Activated naive CD4-positive, alpha-beta T cell treated with anti-CD3 and anti-CD28 coated beads, Interleukin-2, amount 10 ng/mL, durations not matched to agents 7 days and 5 days (primary cell): ENCODE measurements around the gene ADGRA3.

Source experiments
- CTCF ChIA-PET: fragments of 350-600 bp; sonication (Branson Sonifier 250); formaldehyde crosslinking; loops from one replicate; lab custom pipeline; 2021; ENCODE audit warnings: antibody characterized with exemption; lab: Charles Lee
- DNase-seq: peaks from one replicate; pipeline ENCODE4 v3.0.0-alpha.2; 2020
- H3K27ac Mint-ChIP-seq: one replicate; pipeline ENCODE4 v1.8.0; 2021; ENCODE audit warnings: mild to moderate bottlenecking, moderate library complexity, mixed read lengths
- H3K27me3 Mint-ChIP-seq: one replicate; pipeline ENCODE4 v1.8.0; 2021; ENCODE audit warnings: mild to moderate bottlenecking, mixed read lengths
- H3K36me3 Mint-ChIP-seq: one replicate; pipeline ENCODE4 v1.8.0; 2021; ENCODE audit warnings: mixed read lengths
- H3K4me1 Mint-ChIP-seq: one replicate; pipeline ENCODE4 v1.8.0; 2021; ENCODE audit warnings: mixed read lengths
- H3K4me3 Mint-ChIP-seq: one replicate; pipeline ENCODE4 v1.8.0; 2021; ENCODE audit warnings: mild to moderate bottlenecking, moderate library complexity, mixed read lengths
- H3K9me3 Mint-ChIP-seq: one replicate; pipeline ENCODE4 v1.8.0; 2021; ENCODE audit warnings: mixed read lengths

Gene ADGRA3

DNA sequence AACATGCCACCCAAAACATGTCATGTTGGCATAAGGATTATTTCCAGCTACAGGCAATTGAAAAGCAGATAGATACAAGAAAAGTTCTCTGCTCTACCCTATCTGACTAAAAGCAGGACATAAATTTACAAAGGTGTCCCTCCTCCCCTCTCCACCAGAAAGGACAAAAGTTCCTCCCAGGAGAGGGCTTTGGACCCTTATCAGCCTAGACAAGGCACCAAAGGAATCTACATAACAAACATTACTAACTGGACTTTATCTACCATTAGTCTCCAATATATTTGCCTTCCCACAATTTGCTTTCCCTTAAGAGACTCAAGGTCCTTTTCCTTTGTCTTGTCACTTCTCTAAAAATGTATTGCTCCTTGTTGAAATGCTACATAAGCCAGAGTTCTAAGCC lies 55.6 kb downstream of the ADGRA3 start:
- DNase-seq, result no peak
- Mint-ChIP-seq H3K36me3 (no peaks in the 10 kb centered on the region), H3K9me3 (no peaks in the 10 kb centered on the region), H3K27me3 (no peaks in the 10 kb centered on the region), H3K4me1 (no peaks in the 10 kb centered on the region), H3K27ac (no peak overlapping the region), H3K4me3 (no peak overlapping the region)
- CTCF ChIA-PET, result no interaction called here

DNA sequence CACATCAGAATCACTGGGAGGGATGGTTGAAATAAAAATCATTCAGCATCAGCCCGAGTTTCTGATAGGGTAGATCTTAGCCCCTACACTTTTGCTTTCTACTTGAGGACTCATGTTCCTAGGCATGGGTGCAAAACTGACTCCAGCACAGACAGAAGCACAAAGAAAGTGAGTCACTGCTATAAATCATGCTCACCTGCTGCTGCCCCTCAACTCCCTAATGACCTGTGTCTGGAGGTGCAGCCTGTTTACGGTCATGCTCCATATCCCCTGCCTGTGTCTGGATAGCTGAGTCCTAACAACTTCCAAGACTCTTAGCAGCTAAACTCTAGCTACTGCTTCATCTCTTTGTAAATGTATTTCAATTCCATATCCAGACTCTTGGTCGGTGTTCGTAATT lies 57.8 kb downstream of the ADGRA3 start:
- CTCF ChIA-PET, result no interaction called here
- no peak for DNase-seq

DNA sequence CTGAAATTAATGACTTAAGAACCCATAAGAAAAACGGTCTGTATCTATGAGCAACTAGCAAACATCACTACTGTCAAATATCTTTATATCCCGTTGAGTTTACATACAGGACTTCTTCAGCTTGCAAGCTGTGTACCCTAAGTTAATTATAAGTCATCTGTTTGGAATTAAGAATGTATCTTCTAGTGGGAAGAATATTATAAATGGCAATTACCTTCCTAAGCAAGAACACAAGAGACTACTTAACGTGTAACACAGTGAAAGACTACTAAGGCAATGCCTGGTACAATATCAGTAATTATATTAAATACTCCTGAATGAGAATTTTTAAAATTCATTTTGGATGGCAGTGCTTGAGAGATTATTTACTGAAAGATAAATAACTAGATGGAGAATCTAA lies 58.5 kb downstream of the ADGRA3 start:
- no peak overlapping the region for H3K4me3 Mint-ChIP-seq
- no peaks in the 10 kb centered on the region for H3K9me3 Mint-ChIP-seq
- H3K36me3 Mint-ChIP-seq, result no peaks in the 10 kb centered on the region
- H3K27me3 Mint-ChIP-seq, result no peaks in the 10 kb centered on the region
- no peak overlapping the region for H3K27ac Mint-ChIP-seq
- no peaks in the 10 kb centered on the region for H3K4me1 Mint-ChIP-seq
- CTCF ChIA-PET, result no interaction called here
- DNase-seq, result no peak

More for the DNA sequence above, 57.8 kb downstream of the ADGRA3 start:
- Mint-ChIP-seq H3K36me3 (no peaks in the 10 kb centered on the region), H3K4me1 (no peaks in the 10 kb centered on the region), H3K27ac (no peak overlapping the region), H3K4me3 (no peak overlapping the region), H3K9me3 (no peaks in the 10 kb centered on the region), H3K27me3 (no peaks in the 10 kb centered on the region)

DNA sequence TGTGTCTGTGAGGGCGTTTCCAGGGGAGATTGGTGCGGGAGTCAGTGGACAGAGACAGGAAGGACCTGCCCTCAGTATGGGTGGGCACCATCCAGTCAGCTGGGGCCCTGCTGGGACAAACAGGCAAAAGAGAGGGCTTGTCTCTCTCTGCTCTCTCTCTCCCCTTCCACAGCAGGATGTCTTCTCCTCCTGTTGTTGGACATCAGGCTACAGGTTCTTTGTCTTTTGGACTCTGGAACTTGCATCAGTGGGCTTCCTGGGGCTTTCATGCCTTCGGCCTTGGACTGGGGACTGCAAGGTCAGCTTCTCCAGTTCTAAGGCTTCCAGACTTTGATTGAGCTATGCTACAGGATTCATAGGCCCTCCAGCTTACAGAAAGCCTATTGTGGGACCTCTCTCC lies 59.6 kb downstream of the ADGRA3 start:
- DNase-seq, result no peak
- H3K27ac Mint-ChIP-seq, result no peak overlapping the region
- no peaks in the 10 kb centered on the region for H3K27me3 Mint-ChIP-seq
- H3K9me3 Mint-ChIP-seq, result no peaks in the 10 kb centered on the region
- H3K4me1 Mint-ChIP-seq, result no peaks in the 10 kb centered on the region
- no peak overlapping the region for H3K4me3 Mint-ChIP-seq
- H3K36me3 Mint-ChIP-seq, result no peaks in the 10 kb centered on the region
- CTCF ChIA-PET, result no interaction called here

DNA sequence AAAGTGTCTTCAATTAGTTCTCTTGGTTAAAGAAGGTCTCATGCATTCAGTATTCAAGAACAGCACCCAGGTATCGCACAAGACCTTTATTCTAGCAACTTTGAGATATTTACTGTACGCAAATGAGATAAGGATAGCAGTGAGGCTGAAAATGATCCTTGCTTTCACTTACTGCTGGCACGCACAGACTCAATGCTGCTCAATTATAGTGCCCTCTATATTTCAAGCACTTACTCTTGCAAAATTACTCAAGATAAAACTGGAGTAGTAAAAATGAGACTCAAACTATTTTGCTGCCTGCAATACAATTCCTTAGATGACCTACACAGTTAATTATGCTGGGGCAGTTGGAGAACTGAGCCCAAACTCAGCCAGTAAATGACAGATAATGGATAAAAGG lies 60.9 kb downstream of the ADGRA3 start:
- DNase-seq, result no peak
- Mint-ChIP-seq H3K4me3 (no peak overlapping the region), H3K4me1 (no peaks in the 10 kb centered on the region), H3K9me3 (no peaks in the 10 kb centered on the region), H3K36me3 (no peaks in the 10 kb centered on the region), H3K27ac (no peak overlapping the region), H3K27me3 (no peaks in the 10 kb centered on the region)
- CTCF ChIA-PET, result interaction anchor here (1.4 kb wide), 1 partner anchor 10 kb away, joined by 4 read pairs; no protein-coding TSS in a partner anchor

DNA sequence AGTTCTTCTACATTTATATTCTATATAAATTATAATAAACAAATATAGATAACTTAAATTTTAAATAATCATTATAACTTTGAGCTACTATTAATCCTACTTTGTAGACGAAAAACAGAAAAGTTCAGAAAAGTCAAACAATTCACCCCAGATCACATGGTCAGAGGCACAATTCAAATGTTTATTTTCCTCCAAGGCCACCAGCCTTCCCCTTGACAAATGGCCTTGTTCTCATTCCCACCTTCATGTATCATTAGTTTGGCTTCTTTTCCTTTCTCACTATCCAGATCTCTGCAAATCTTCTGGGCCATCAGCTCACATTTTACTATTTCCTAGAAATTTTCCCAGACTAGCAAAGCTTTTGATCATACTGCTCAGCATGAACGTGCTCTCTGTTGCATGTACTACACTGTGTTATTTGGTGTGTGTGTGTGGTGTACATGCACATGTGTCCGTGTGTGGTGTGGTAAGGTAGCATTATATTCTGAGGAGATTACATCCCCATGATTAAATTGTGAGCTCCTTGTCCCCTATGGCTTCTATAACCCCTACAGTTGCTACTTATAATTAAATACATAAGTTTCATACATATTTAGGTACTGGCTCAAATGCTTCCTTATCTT lies 61.5 kb downstream of the ADGRA3 start:
- no peaks in the 10 kb centered on the region for H3K27me3 Mint-ChIP-seq
- H3K9me3 Mint-ChIP-seq, result no peaks in the 10 kb centered on the region
- H3K27ac Mint-ChIP-seq, result no peak overlapping the region
- CTCF ChIA-PET, result interaction anchor here (1.4 kb wide), 1 partner anchor 9 kb away, joined by 4 read pairs; no protein-coding TSS in a partner anchor
- no peak overlapping the region for H3K4me3 Mint-ChIP-seq
- DNase-seq, result no peak
- H3K36me3 Mint-ChIP-seq, result no peaks in the 10 kb centered on the region
- H3K4me1 Mint-ChIP-seq, result no peaks in the 10 kb centered on the region

DNA sequence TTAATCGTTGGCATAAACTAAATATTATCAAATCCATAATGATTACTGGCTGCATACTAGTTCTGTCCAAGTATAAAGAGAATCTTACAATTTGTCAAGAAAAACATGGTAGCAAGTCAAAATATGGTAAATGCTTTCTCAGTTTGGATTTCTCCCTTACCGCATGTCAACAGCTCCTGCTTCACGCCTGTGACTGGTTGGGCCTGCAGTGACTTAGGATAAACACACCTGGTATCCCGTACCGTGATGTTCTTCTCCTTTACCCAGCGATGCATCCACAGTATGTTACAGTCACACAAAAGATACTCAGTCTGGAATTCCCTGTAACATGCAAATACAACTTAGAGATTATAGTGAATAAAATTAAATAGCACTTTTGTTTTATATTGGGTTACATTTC lies 71.1 kb downstream of the ADGRA3 start:
- Mint-ChIP-seq H3K36me3 (no peaks in the 10 kb centered on the region), H3K9me3 (no peaks in the 10 kb centered on the region), H3K27ac (no peak overlapping the region), H3K27me3 (no peaks in the 10 kb centered on the region), H3K4me3 (no peak overlapping the region), H3K4me1 (peaks cover 21% of the 10 kb centered on the region)
- DNase-seq, result no peak
- CTCF ChIA-PET, result interaction anchor here (0.6 to 2.2 kb wide), 4 partner anchors 9 to 656 kb away, joined by 3 to 8 read pairs (median 4); no protein-coding TSS in a partner anchor

DNA sequence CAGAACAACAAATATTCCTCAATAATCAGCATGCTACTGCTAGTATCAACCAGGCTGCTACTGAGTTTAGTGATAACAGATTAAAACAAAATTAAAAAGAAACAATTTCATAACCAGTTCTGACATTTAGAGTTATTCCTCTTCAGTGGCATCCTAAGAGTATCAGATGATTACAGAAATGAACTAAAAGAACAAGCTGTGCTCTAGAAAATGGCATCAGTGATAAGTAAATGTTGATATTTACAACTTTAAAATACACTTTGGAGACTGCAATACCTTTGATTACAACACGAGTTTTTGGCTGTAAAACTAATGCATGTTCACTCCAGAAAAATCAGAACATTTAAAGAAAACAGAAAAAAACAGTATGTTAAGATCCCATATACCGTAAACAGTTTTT lies 72.9 kb downstream of the ADGRA3 start:
- DNase-seq, result no peak
- H3K4me3 Mint-ChIP-seq, result no peak overlapping the region
- H3K27ac Mint-ChIP-seq, result no peak overlapping the region
- no peaks in the 10 kb centered on the region for H3K9me3 Mint-ChIP-seq
- no peaks in the 10 kb centered on the region for H3K27me3 Mint-ChIP-seq
- H3K36me3 Mint-ChIP-seq, result no peaks in the 10 kb centered on the region
- CTCF ChIA-PET, result interaction anchor here (2.2 kb wide), 1 partner anchor 8 kb away, joined by 8 read pairs; no protein-coding TSS in a partner anchor
- peaks cover 21% of the 10 kb centered on the region for H3K4me1 Mint-ChIP-seq

DNA sequence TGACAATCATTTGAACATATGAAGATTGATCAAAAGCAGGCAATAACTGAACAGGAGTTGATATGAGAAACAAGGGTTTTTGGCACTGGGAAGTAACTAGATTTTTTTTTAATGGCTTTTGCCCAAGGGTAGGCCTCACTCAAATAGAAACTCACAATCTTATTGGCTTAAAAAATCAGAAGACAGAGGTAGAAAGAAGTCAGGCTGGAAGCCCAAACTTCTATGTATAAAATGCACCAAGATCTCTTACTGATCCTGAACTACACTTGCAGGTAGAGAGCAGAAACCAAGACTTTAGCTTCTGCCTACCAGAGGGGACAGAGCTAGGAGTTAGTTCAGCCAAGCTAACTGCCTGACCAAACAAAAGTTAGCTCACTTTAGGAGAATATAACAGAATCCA lies 74.9 kb downstream of the ADGRA3 start:
- Mint-ChIP-seq H3K4me1 (peaks cover 21% of the 10 kb centered on the region), H3K36me3 (no peaks in the 10 kb centered on the region), H3K4me3 (no peak overlapping the region), H3K27me3 (no peaks in the 10 kb centered on the region), H3K27ac (no peak overlapping the region), H3K9me3 (no peaks in the 10 kb centered on the region)
- no peak for DNase-seq
- CTCF ChIA-PET, result interaction anchor here (1.0 kb wide), 1 partner anchor 166 kb away, joined by 3 read pairs; no protein-coding TSS in a partner anchor

DNA sequence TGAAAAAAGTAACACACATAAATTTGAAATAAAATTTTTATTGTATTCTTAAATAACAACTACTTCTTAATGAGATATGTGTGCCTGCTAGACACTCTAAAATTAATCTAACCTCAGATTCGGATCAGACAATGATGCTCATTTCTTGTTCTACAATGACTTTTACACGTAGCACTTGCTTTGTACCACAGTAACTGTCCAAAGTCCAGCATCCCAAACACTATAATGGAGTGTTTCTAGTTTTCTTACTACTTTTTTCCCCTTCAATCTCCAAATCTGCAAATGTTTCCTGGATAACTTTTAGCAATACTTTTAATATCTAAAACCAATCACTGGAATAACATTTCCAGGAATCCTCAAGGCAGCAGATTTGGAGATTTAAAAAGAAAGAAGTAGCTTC lies 75.9 kb downstream of the ADGRA3 start:
- Mint-ChIP-seq H3K27ac (no peak overlapping the region), H3K4me3 (no peak overlapping the region), H3K36me3 (no peaks in the 10 kb centered on the region), H3K9me3 (no peaks in the 10 kb centered on the region), H3K27me3 (no peaks in the 10 kb centered on the region), H3K4me1 (peaks cover 18% of the 10 kb centered on the region)
- no peak for DNase-seq
- CTCF ChIA-PET, result no interaction called here

DNA sequence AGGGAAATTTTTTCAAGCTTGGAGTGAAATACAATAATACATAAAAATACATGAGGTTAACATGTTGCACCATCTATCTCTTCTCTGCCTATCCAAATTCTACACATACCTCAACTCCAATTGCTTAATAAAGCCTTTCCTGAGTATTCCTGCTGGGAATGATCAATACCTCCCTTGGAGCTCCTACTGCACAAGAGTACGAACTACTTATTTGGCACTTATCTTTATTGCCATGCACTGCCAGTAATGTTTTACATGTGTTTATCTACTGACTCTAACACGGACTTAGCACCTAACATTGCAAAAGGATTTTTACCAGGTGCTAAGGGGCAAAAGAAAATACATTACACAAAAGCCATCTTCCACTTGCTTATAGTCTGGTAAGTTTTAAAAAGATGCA lies 80.2 kb downstream of the ADGRA3 start:
- Mint-ChIP-seq H3K27me3 (no peaks in the 10 kb centered on the region), H3K9me3 (no peaks in the 10 kb centered on the region), H3K27ac (no peak overlapping the region), H3K4me3 (no peak overlapping the region), H3K4me1 (no peaks in the 10 kb centered on the region), H3K36me3 (no peaks in the 10 kb centered on the region)
- DNase-seq, result no peak
- CTCF ChIA-PET, result interaction anchor here (1.6 to 1.8 kb wide), 2 partner anchors 8 to 11 kb away, joined by 5 to 8 read pairs; no protein-coding TSS in a partner anchor

DNA sequence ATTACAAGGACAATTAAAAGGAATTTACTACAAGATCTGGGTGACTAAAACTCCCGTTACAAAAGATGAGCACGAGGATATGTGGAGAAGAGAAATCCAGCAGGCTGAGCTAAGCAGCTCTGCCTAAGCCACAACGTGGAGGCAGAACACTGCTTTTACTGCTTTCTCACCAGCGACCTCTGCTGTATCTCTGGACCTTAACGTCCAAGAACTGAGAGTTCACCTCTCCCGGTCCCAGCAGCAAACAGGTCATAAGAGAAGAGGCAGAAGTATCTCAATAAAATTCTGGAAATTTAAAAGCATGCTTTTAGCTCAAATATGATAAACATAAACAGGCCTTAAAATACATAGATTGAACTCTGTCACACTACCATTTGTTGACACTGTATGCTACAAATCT lies 81.0 kb downstream of the ADGRA3 start:
- H3K9me3 Mint-ChIP-seq, result no peaks in the 10 kb centered on the region
- no peak overlapping the region for H3K27ac Mint-ChIP-seq
- DNase-seq, result peak; percentile 27
- CTCF ChIA-PET, result interaction anchor here (0.7 to 1.8 kb wide), 3 partner anchors 9 to 24 kb away, joined by 3 to 8 read pairs (median 5); no protein-coding TSS in a partner anchor
- no peaks in the 10 kb centered on the region for H3K4me1 Mint-ChIP-seq
- H3K4me3 Mint-ChIP-seq, result no peak overlapping the region
- no peaks in the 10 kb centered on the region for H3K36me3 Mint-ChIP-seq
- no peaks in the 10 kb centered on the region for H3K27me3 Mint-ChIP-seq

DNA sequence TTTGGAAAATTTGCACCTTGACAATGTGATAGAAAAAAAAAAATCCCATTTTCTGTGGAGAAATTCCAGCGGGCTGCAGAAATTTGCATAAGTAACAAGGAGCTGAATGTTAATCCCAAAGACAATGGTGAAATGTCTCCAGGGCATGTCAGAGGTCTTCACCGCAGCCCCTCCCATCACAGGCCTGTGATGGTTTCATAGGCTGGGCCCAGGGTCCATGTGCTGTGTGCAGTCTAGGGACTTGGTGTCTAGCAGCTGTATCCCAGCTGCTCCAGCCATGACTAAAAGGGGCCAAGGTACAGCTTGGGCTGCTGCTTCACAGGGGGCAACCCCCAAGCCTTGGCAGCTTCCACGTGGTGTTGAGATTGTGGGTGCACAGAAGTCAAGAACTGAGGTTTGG lies 85.2 kb downstream of the ADGRA3 start:
- CTCF ChIA-PET, result no interaction called here
- Mint-ChIP-seq H3K4me1 (no peaks in the 10 kb centered on the region), H3K27me3 (no peaks in the 10 kb centered on the region), H3K9me3 (no peaks in the 10 kb centered on the region), H3K4me3 (no peak overlapping the region), H3K36me3 (no peaks in the 10 kb centered on the region), H3K27ac (no peak overlapping the region)
- no peak for DNase-seq

DNA sequence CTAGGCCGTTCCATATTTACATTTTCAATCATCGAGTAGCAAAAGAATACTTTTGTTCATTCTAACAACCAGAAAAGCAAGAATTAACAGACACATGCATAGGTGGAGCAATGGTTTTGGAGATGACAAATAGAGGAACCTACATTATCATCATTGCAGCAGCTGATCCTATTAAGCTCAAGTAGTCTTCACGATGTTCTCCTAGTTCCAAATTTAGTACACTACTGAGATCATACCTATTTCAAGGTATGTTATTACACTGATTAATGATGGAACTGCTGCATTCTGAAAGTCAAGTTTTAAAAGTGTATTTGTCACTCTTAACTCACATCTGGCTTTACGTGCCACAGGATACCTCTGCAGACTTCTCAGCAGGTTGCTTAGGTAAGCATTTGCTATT lies 87.4 kb downstream of the ADGRA3 start:
- no peak for DNase-seq
- no peaks in the 10 kb centered on the region for H3K9me3 Mint-ChIP-seq
- no peaks in the 10 kb centered on the region for H3K36me3 Mint-ChIP-seq
- no peak overlapping the region for H3K27ac Mint-ChIP-seq
- no peaks in the 10 kb centered on the region for H3K4me1 Mint-ChIP-seq
- CTCF ChIA-PET, result no interaction called here
- H3K4me3 Mint-ChIP-seq, result no peak overlapping the region
- no peaks in the 10 kb centered on the region for H3K27me3 Mint-ChIP-seq

DNA sequence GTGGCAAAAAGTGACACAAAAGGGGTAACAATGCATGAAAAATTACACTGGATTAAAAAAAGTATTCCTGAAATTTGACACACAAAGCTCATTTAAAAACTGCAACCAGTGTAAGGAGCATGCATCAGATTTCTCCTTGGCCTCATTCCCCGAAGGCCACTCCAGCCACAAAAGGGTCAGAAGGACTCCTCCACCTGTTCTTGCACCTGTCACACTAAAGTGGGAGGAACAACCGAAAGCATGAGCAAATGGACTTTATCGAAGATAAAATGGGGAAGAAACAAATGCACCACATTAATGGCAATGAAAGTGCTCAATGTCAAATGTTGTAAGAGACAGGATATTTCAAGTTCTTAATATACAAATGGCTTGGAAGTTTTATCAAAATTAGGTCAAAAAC lies 88.2 kb downstream of the ADGRA3 start:
- Mint-ChIP-seq H3K27ac (no peak overlapping the region), H3K36me3 (no peaks in the 10 kb centered on the region), H3K27me3 (no peaks in the 10 kb centered on the region), H3K4me3 (no peak overlapping the region), H3K4me1 (no peaks in the 10 kb centered on the region), H3K9me3 (no peaks in the 10 kb centered on the region)
- DNase-seq, result no peak
- CTCF ChIA-PET, result no interaction called here
